ENCODE measurements around the gene BACE1.

DNA sequence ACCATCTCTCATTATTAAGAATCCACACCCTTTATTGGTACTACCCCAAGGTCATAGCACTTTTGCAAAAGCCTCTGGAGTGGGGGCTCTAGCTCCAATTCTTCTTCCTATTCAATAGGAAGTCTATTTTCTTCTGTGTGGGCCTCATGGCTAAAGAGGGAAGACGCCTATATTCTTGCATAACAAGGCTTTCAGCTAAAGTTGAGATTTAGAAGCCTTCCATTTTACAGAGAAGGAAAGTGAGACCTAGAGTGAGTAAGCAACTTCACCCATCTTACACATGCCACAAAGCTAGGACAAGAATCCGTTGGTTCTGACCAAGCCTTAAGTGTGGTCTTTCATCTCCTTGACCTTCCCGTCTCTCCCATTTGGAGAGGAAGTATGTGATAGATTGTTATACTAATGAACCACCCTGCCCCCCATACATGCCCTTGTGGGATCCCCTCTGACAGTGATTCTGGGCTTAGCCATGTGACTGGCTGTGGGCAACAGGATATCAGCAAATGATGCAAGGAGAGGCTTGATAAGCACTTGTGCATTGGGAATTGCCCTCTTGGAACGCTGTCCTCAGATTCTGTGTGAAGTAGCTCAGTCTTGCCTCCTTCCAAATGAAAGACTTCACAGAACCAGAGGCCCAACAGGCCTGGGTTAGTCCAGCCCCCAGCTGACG, 12.3 kb downstream of the BACE1 start:
- TF ChIP-seq, protein P1, sequence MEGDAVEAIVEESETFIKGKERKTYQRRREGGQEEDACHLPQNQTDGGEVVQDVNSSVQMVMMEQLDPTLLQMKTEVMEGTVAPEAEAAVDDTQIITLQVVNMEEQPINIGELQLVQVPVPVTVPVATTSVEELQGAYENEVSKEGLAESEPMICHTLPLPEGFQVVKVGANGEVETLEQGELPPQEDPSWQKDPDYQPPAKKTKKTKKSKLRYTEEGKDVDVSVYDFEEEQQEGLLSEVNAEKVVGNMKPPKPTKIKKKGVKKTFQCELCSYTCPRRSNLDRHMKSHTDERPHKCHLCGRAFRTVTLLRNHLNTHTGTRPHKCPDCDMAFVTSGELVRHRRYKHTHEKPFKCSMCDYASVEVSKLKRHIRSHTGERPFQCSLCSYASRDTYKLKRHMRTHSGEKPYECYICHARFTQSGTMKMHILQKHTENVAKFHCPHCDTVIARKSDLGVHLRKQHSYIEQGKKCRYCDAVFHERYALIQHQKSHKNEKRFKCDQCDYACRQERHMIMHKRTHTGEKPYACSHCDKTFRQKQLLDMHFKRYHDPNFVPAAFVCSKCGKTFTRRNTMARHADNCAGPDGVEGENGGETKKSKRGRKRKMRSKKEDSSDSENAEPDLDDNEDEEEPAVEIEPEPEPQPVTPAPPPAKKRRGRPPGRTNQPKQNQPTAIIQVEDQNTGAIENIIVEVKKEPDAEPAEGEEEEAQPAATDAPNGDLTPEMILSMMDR (IDR thresholded peaks at IDR 0.05): no peak
- no peak for TF ChIP-seq POLR2A (IDR thresholded peaks at IDR 0.05)

Data from uterus (tissue), 2 donors.